Endothelial cell of umbilical vein (primary cell): Measurements from ENCODE around the gene COL16A1. TPM values are rescaled to one million over a fixed set of nuclear protein-coding genes. Genes with fewer than 3 reads are reported as not detected.

Source experiments
- BruUV-seq: library from RNA; stranded (reverse); fragments of 400-500 nt; replicated peaks from 2 replicates; lab custom pipeline; 2021; lab: Mats Ljungman, UMichigan
- CTCF ChIA-PET: fragments of 300-600, 350-600 bp; sonication (Branson Sonifier 250); formaldehyde crosslinking; loops from one replicate; lab custom pipeline; 2021; ENCODE audit warnings: antibody characterized with exemption, inconsistent platforms; lab: Charles Lee
- POLR2A ChIA-PET: fragments of 300-600, 350-600 bp; sonication (Branson Sonifier 250); formaldehyde crosslinking; loops from one replicate; lab custom pipeline; 2021; ENCODE audit warnings: antibody characterized with exemption, inconsistent platforms; lab: Charles Lee
- DNase-seq: peaks from one replicate; pipeline ENCODE4 v3.0.0-alpha.2; 2011; ENCODE audit warnings: low read depth, low spot score
- FAIRE-seq: peaks from 2 replicates; lab custom pipeline; 2011; peaks lifted over from hg19 to GRCh38; lab: Jason Lieb, UNC
- H2AFZ ChIP-seq: 2 replicates; pipeline ENCODE4 v1.6.0; 2012; ENCODE audit warnings: low read depth, low read length, control low read depth, inconsistent platforms
- H3K27ac ChIP-seq: 2 replicates; pipeline ENCODE4 v1.5.1; 2011; ENCODE audit warnings: low read depth, mild to moderate bottlenecking, control low read depth, low read length, moderate library complexity; ENCODE audit not compliant: insufficient read depth
- H3K27me3 ChIP-seq, 2 experiments: 2 replicates each; pipeline versions ENCODE4 v1.6.0 to v1.6.1; 2011; ENCODE audit warnings: low read length in 2 of 2, mixed read lengths in 1 of 2; ENCODE audit not compliant: control insufficient read depth in 2 of 2, insufficient read depth in 2 of 2
- H3K36me3 ChIP-seq, 2 experiments: 2 replicates in 1 of 2; 3 replicates in 1 of 2; pipeline ENCODE4 v1.5.1; 2011; ENCODE audit warnings: low read length in 2 of 2, mild to moderate bottlenecking in 1 of 2, moderate library complexity in 1 of 2; ENCODE audit not compliant: control insufficient read depth in 2 of 2, insufficient read depth in 2 of 2; ENCODE audit errors: extremely low read depth in 1 of 2
- H3K4me1 ChIP-seq: 3 replicates; pipeline ENCODE4 v1.5.1; 2011; ENCODE audit warnings: mild to moderate bottlenecking, low read length; ENCODE audit not compliant: control insufficient read depth, insufficient read depth; ENCODE audit errors: extremely low read depth
- H3K4me2 ChIP-seq: 2 replicates; pipeline ENCODE4 v1.6.1; 2011; ENCODE audit warnings: low read length, control low read depth, mixed read lengths; ENCODE audit not compliant: insufficient read depth
- H3K4me3 ChIP-seq, 3 experiments: fragments of 200-600 bp in 1 of 3; sonication (generic), shearing (Covaris generic) in 1 of 3; replicated peaks in 1 of 3; 2 replicates each; pipeline ENCODE4 v1.5.1; 2011 to 2016; ENCODE audit warnings: control low read depth in 3 of 3, low read length in 3 of 3, mild to moderate bottlenecking in 2 of 3, inconsistent platforms in 1 of 3, low read depth in 1 of 3, moderate library complexity in 1 of 3; ENCODE audit not compliant: insufficient read depth in 1 of 3
- H3K79me2 ChIP-seq: 2 replicates; pipeline ENCODE4 v1.6.0; 2012; ENCODE audit warnings: low read length, inconsistent platforms; ENCODE audit not compliant: control insufficient read depth, insufficient read depth
- H3K9ac ChIP-seq: replicated peaks from 2 replicates; pipeline ENCODE3; 2011; ENCODE audit warnings: low read length, control low read depth; ENCODE audit not compliant: insufficient read depth; ENCODE audit errors: extremely low read depth
- H3K9me1 ChIP-seq: replicated peaks from 3 replicates; pipeline ENCODE4 v1.6.0; 2011; ENCODE audit warnings: mild to moderate bottlenecking, low read length; ENCODE audit not compliant: control insufficient read depth, insufficient read depth; ENCODE audit errors: extremely low read depth
- H3K9me3 ChIP-seq: replicated peaks from 2 replicates; pipeline ENCODE4 v1.5.1; 2012; ENCODE audit warnings: low read length, inconsistent platforms; ENCODE audit not compliant: control insufficient read depth, insufficient read depth
- H4K20me1 ChIP-seq: replicated peaks from 2 replicates; pipeline ENCODE3; 2011; ENCODE audit warnings: mild to moderate bottlenecking, low read length; ENCODE audit not compliant: control insufficient read depth, insufficient read depth; ENCODE audit errors: extremely low read depth
- CTCF ChIP-seq, 2 donors: IDR thresholded peaks; 1 replicate in 1 of 2; 2 replicates in 1 of 2; pipeline ENCODE4 v1.5.1; 2011; ENCODE audit warnings: low read length in 2 of 2, mild to moderate bottlenecking in 2 of 2, moderate library complexity in 2 of 2, control low read depth in 1 of 2, inconsistent platforms in 1 of 2, low read depth in 1 of 2; ENCODE audit not compliant: insufficient read depth in 1 of 2; ENCODE audit errors: extremely low read depth in 1 of 2
- EZH2 ChIP-seq: IDR thresholded peaks from 2 replicates; pipeline ENCODE4 v1.6.1; 2012; ENCODE audit warnings: borderline replicate concordance, low read depth, mild to moderate bottlenecking, moderate library complexity, low read length, inconsistent platforms; ENCODE audit not compliant: severe bottlenecking
- FOS ChIP-seq: IDR thresholded peaks from 2 replicates; pipeline ENCODE4 v1.6.1; 2011; ENCODE audit warnings: mild to moderate bottlenecking, low read length, moderate library complexity, borderline replicate concordance; ENCODE audit not compliant: insufficient read depth
- GATA2 ChIP-seq: IDR thresholded peaks from 2 replicates; pipeline ENCODE4 v1.7.0; 2011; ENCODE audit warnings: low read depth, mild to moderate bottlenecking, moderate library complexity, mixed read lengths, low read length; ENCODE audit not compliant: insufficient read length, insufficient read depth
- JUN ChIP-seq: IDR thresholded peaks from 2 replicates; pipeline ENCODE4 v1.6.1; 2011; ENCODE audit warnings: borderline replicate concordance, low read depth; ENCODE audit not compliant: insufficient read length, insufficient read depth
- MAX ChIP-seq: IDR thresholded peaks from 2 replicates; pipeline ENCODE4 v1.6.1; 2011; ENCODE audit not compliant: insufficient read depth, insufficient read length
- MYC ChIP-seq: IDR thresholded peaks from one replicate; pipeline ENCODE4 v1.6.1; 2011; ENCODE audit warnings: mild to moderate bottlenecking, low read depth, low read length
- POLR2A ChIP-seq: IDR thresholded peaks from 2 replicates; pipeline ENCODE4 v1.6.1; 2012; ENCODE audit warnings: low read depth, mild to moderate bottlenecking, control low read depth, low read length
- POLR2AphosphoS5 ChIP-seq: IDR thresholded peaks from 2 replicates; pipeline ENCODE4 v1.6.1; 2012; ENCODE audit warnings: low read depth, mild to moderate bottlenecking, control low read depth, low read length, moderate library complexity; ENCODE audit not compliant: insufficient read depth
- dilution Hi-C: fragments of 300-500 bp; cut with MboI; formaldehyde crosslinking; loops from one replicate; pipeline ENCODE4 v1.15.0; 2019; ENCODE audit warnings: low sequenced_read_pairs; ENCODE audit not compliant: extremely low pct_ligation_motif_present
- intact Hi-C: fragments of 100-400 bp; cut with micrococcal nuclease; formaldehyde crosslinking; loops from one replicate; pipeline ENCODE4 v1.10.0; 2022
- polyA plus RNA-seq, 4 experiments: library from polyadenylated mRNA; depleted of rRNA in 3 of 4; stranded (reverse) in 3 of 4; unstranded in 1 of 4; fragments of >200 nt; gene quantifications; 2 replicates each; pipeline versions ENCODE4 v1.2.1 to v1.2.3, GENCODE V29; 2011 to 2012; ENCODE audit warnings: missing spikeins in 1 of 4
- total RNA-seq: library from RNA; stranded (reverse); gene quantifications from 2 replicates; pipeline ENCODE4 v1.2.3, GENCODE V29; 2021

COL16A1 gene
- total and polyA plus RNA-seq, 2 donors (not counting 3 experiments of a cell fraction or from before 2014, with no cell fraction given), result 0.68 to 1.2 TPM

- Histone ChIP-seq H3K4me2 (peak overlapping the region; percentile 13), H3K36me3 (no peaks in the 10 kb centered on the region), H3K9me1 (no peaks in the 10 kb centered on the region), H4K20me1 (no peaks in the 10 kb centered on the region), H3K27me3 (peaks cover 0 to 9% of the 10 kb centered on the region in 2 experiments), H3K27ac (peak overlapping the region; percentile 44), H3K9ac (peak overlapping the region; percentile 19), H3K4me3 (no peak overlapping the region), H3K9me3 (no peaks in the 10 kb centered on the region), H3K4me1 (peaks cover 24% of the 10 kb centered on the region), H2AFZ (peak overlapping the region; percentile 12), H3K79me2 (no peaks in the 10 kb centered on the region)
- peak; percentile 72 for TF ChIP-seq JUN
- TF ChIP-seq POLR2AphosphoS5, result peak; percentile 55
- TF ChIP-seq MYC, result no peak
- dilution Hi-C loops (no loop called here), intact Hi-C loops (loop anchor here (5.0 kb wide), 1 partner anchor 135 kb away; the partner anchor contains the start of gene TINAGL1)
- FAIRE-seq (peak; percentile 84), DNase-seq (peak; percentile 76)
- BruUV-seq, result no TSS peak
- CTCF ChIA-PET, result interaction anchor here (1.2 to 8.7 kb wide), 7 partner anchors 9 to 251 kb away, joined by 3 to 180 read pairs (median 4); partner anchors contain the start of gene COL16A1
- POLR2A ChIA-PET, result interaction anchor here (1.1 kb wide), 1 partner anchor 9 kb away, joined by 3 read pairs; the partner anchor contains the start of gene COL16A1
These were observed 8.8 kb upstream of the COL16A1 start for GRCh38 chr1:31712630-31713029.

- CTCF ChIA-PET, result interaction anchor here (1.2 to 8.7 kb wide), 7 partner anchors 8 to 252 kb away, joined by 3 to 180 read pairs (median 4); partner anchors contain the start of gene COL16A1
- H3K4me2 ChIP-seq, result no peak overlapping the region
These were observed 8.3 kb upstream of the COL16A1 start for GRCh38 chr1:31712068-31712467.

More at GRCh38 chr1:31712068-31712467, 8.3 kb upstream of the COL16A1 start:
- BruUV-seq, result no TSS peak
- Histone ChIP-seq H2AFZ (no peak overlapping the region), H3K9ac (peak overlapping the region; percentile 19), H3K36me3 (no peaks in the 10 kb centered on the region), H3K27me3 (peaks cover 0 to 3% of the 10 kb centered on the region in 2 experiments), H3K27ac (peak overlapping the region; percentile 44), H3K4me1 (peaks cover 24% of the 10 kb centered on the region), H3K79me2 (no peaks in the 10 kb centered on the region), H3K4me3 (no peak overlapping the region), H3K9me3 (no peaks in the 10 kb centered on the region), H4K20me1 (no peaks in the 10 kb centered on the region), H3K9me1 (no peaks in the 10 kb centered on the region)
- intact Hi-C loops (loop anchor here (5.0 kb wide), 1 partner anchor 135 kb away; the partner anchor contains the start of gene TINAGL1), dilution Hi-C loops (no loop called here)
- FAIRE-seq (no peak), DNase-seq (no peak)
- TF ChIP-seq CTCF (IDR thresholded peaks at IDR 0.05; ENCODE audit: extremely low read depth in 1 of 2, insufficient read depth in 1 of 2, low read depth in 1 of 2, low read length in 2 of 2), result no peak
- TF ChIP-seq MYC, result no peak
- no peak for TF ChIP-seq FOS
- TF ChIP-seq JUN, result no peak
- TF ChIP-seq EZH2, result no peak
- TF ChIP-seq POLR2AphosphoS5, result no peak
- no peak for TF ChIP-seq MAX
- TF ChIP-seq GATA2, result no peak
- TF ChIP-seq POLR2A, result no peak
- POLR2A ChIA-PET, result interaction anchor here (0.7 to 1.1 kb wide), 2 partner anchors 8 to 60 kb away, joined by 3 to 4 read pairs; partner anchors contain the start of gene COL16A1
